GM21717 (cell line): ENCODE measurements around the gene MEDAG.
"Not testable (repeated sequence)": the region's sequence is repeated elsewhere in the genome, so short reads cannot be mapped to it uniquely, and the experiment has no call there.

Experiments used
- ATAC-seq: cut with Tn5 transposase; IDR thresholded peaks from one replicate; pipeline ENCODE4 v1.9.1; 2021; ENCODE audit warnings: mild to moderate bottlenecking, moderate library complexity; ENCODE audit not compliant: unreplicated experiment

The MEDAG gene

GRCh38 chr13:30906411-30907051 lies 460 bp downstream of the MEDAG start:
- ATAC-seq = no peak

GRCh38 chr13:30907121-30907861 lies 1.2 kb downstream of the MEDAG start:
- no peak for ATAC-seq

- no peak for ATAC-seq
These were observed 2.4 kb downstream of the MEDAG start for GRCh38 chr13:30908416-30908980.

GRCh38 chr13:30910676-30911075 lies 4.6 kb downstream of the MEDAG start:
- ATAC-seq = no peak

GRCh38 chr13:30915691-30916541 lies 9.8 kb downstream of the MEDAG start:
- ATAC-seq = no peak

- no peak for ATAC-seq
These were observed 10.9 kb downstream of the MEDAG start for GRCh38 chr13:30916991-30917390.

- no peak for ATAC-seq
These were observed 12.8 kb downstream of the MEDAG start for GRCh38 chr13:30918662-30919405.

GRCh38 chr13:30920162-30920909 lies 14.3 kb downstream of the MEDAG start:
- ATAC-seq = no peak

GRCh38 chr13:30923418-30923817 lies 17.3 kb downstream of the MEDAG start:
- ATAC-seq = no peak

- ATAC-seq = no peak
These were observed 18.6 kb downstream of the MEDAG start for GRCh38 chr13:30924721-30925120.

GRCh38 chr13:30925429-30925828 lies 19.4 kb downstream of the MEDAG start:
- ATAC-seq = no peak

GRCh38 chr13:30926781-30927180 lies 20.7 kb downstream of the MEDAG start:
- no peak for ATAC-seq

- not testable (repeated sequence) for ATAC-seq
These were observed 21.1 kb downstream of the MEDAG start for GRCh38 chr13:30927188-30927587.

GRCh38 chr13:30927595-30927994 lies 21.5 kb downstream of the MEDAG start:
- no peak for ATAC-seq

GRCh38 chr13:30928978-30929377 lies 22.9 kb downstream of the MEDAG start:
- ATAC-seq = no peak

- no peak for ATAC-seq
These were observed 26.6 kb downstream of the MEDAG start, which contains the start of gene TEX26 for GRCh38 chr13:30932481-30933353. TSS of gene TEX26 (plus strand) at chr13:30932656. CDS start at chr13:30932716, 60 bp downstream.

- ATAC-seq = no peak
These were observed 27.2 kb downstream of the MEDAG start for GRCh38 chr13:30933354-30933670.

- ATAC-seq = no peak
These were observed 28.3 kb downstream of the MEDAG start for GRCh38 chr13:30934381-30934780.

GRCh38 chr13:30934803-30935202 lies 28.7 kb downstream of the MEDAG start:
- no peak for ATAC-seq
